Stomach smooth muscle (tissue), 2 donors: ENCODE data around the gene IL3RA.

Source experiments
- H3K27ac ChIP-seq: one replicate; pipeline ENCODE4 v1.7.0; 2013; ENCODE audit warnings: mild to moderate bottlenecking, low read length, inconsistent platforms
- H3K27me3 ChIP-seq, 2 donors: one replicate each; pipeline ENCODE4 v1.7.0; 2013; ENCODE audit warnings: low read length in 2 of 2; ENCODE audit not compliant: insufficient read depth in 2 of 2, control insufficient read depth in 1 of 2
- H3K36me3 ChIP-seq, 2 donors: one replicate each; pipeline ENCODE4 v1.7.0; 2013; ENCODE audit warnings: low read length in 2 of 2; ENCODE audit not compliant: control insufficient read depth in 2 of 2, insufficient read depth in 2 of 2
- H3K4me1 ChIP-seq: one replicate; pipeline ENCODE4 v1.7.0; 2013; ENCODE audit warnings: low read length; ENCODE audit not compliant: control insufficient read depth, insufficient read depth
- H3K4me3 ChIP-seq, 2 donors: one replicate each; pipeline ENCODE4 v1.7.0; 2013; ENCODE audit warnings: low read length in 2 of 2
- H3K9ac ChIP-seq, 2 donors: one replicate each; pipeline ENCODE4 v1.7.0; 2013; ENCODE audit warnings: low read length in 2 of 2, mild to moderate bottlenecking in 1 of 2
- H3K9me3 ChIP-seq, 2 donors: one replicate each; pipeline ENCODE4 v1.7.0; 2013; ENCODE audit warnings: low read length in 2 of 2; ENCODE audit not compliant: control insufficient read depth in 2 of 2
- donor health status: healthy.
- donor health status: Pancreatic carcinoma.

The IL3RA gene

DNA sequence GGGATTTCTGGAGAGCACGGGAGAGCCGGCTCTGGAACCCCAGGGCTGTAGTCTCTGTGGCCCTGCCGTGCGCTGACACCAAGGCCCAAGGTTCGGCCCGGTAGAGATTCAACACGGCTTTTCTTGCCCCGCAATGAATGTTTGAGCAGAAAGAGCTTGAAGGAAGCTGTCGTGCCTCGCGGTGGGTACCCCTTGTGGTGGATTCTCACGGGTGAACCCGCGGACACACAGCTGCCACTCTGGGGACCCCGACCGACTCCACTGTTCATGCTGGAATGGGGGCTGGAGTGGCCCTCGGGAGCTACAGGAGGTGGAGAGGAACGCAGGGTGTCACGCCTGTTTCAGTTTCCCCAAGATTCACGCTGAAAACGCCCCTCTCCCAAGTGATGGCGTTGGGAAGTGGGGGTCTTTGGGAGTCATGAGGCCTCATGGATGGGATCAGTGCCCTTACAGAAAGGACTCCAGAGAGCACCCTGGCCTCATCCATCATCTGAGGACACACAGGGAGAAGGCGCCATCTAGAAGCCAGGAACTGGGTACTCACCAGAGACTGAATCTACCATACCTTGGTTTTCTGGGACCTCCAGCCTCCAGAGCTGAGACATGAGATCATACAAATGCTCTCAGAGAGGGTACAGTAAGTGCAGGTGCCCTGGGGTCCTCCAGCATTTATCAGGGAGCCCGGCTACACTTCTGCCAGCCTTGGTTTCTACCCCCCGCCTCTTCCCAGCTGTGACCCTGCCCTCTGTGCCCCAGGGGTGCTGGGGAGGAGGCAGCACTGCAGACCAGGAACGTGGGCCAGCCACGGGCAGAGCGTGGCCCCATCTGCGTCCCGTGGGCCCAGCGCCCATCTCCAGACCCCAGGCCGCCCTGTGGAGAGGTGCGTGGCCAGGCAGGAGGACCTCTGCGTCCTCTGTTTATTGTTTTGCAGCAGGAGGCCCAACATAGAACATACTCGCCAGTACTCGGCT is 49.0 kb downstream of the IL3RA start:
- Histone ChIP-seq H3K9ac (no peak overlapping the region), H3K4me1 (peaks cover 27% of the 10 kb centered on the region), H3K4me3 (no peak overlapping the region), H3K36me3 (peaks cover 55 to 63% of the 10 kb centered on the region in 2 donors), H3K27ac (no peak overlapping the region), H3K9me3 (no peaks in the 10 kb centered on the region), H3K27me3 (no peaks in the 10 kb centered on the region)

GRCh38 chrX:1386338-1387127 is 49.9 kb downstream of the IL3RA start:
- Histone ChIP-seq H3K36me3 (peaks cover 55 to 68% of the 10 kb centered on the region in 2 donors), H3K9ac (no peak overlapping the region), H3K27ac (no peak overlapping the region), H3K4me1 (peaks cover 34% of the 10 kb centered on the region), H3K27me3 (no peaks in the 10 kb centered on the region), H3K9me3 (no peaks in the 10 kb centered on the region), H3K4me3 (no peak overlapping the region)

- Histone ChIP-seq H3K9ac (no peak overlapping the region), H3K9me3 (no peaks in the 10 kb centered on the region), H3K4me1 (peaks cover 35% of the 10 kb centered on the region), H3K27ac (no peak overlapping the region), H3K27me3 (no peaks in the 10 kb centered on the region), H3K4me3 (no peak overlapping the region), H3K36me3 (peaks cover 55 to 68% of the 10 kb centered on the region in 2 donors)
These were observed 50.7 kb downstream of the IL3RA start for GRCh38 chrX:1387141-1387776.

DNA sequence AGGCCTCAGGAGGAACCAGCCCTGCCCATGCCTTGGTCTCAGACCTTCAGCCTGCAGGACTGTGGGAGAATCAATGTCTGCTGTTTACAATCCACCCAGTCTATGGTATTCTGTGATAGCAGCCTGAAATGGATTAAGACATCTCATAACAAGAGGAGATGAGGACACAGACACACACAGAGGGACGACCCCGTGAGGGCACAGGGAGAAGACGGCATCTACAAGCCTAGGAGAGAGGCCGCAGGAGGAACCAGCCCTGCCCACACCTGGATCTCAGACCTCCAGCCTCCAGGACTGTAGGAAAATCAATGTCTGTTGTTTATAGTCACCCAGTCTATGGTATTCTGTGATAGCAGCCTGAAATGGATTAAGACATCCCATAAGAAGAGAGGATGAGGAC is 52.1 kb downstream of the IL3RA start:
- no peak overlapping the region for H3K9ac ChIP-seq

GRCh38 chrX:1389181-1389992 is 52.8 kb downstream of the IL3RA start:
- Histone ChIP-seq H3K36me3 (peaks cover 55 to 63% of the 10 kb centered on the region in 2 donors), H3K9me3 (no peaks in the 10 kb centered on the region), H3K9ac (no peak overlapping the region), H3K27me3 (no peaks in the 10 kb centered on the region), H3K27ac (no peak overlapping the region), H3K4me3 (peak overlapping the region; percentile 15 to 25), H3K4me1 (peaks cover 40% of the 10 kb centered on the region)

More for the DNA sequence above, 52.1 kb downstream of the IL3RA start:
- Histone ChIP-seq H3K27me3 (no peaks in the 10 kb centered on the region), H3K9me3 (no peaks in the 10 kb centered on the region), H3K4me1 (peaks cover 36% of the 10 kb centered on the region), H3K4me3 (peak overlapping the region; percentile 15 to 25), H3K36me3 (peaks cover 55 to 63% of the 10 kb centered on the region in 2 donors), H3K27ac (no peak overlapping the region)

DNA sequence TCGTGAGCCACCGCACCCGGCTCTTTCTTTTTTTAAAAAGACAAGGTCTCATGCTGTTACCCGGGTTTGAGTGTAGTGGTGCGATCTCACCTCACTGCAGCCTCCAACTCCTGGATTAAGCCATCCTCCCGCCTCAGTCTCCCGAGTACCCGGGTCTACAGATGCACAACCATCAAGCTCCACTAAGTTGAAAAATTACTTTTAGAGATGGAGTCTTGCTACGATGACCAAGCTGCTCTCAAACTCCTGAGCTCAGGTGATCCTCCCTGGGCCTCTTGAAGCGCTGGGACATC is 53.4 kb downstream of the IL3RA start:
- peaks cover 40% of the 10 kb centered on the region for H3K4me1 ChIP-seq
- no peaks in the 10 kb centered on the region for H3K9me3 ChIP-seq
- H3K27ac ChIP-seq, result no peak overlapping the region
- H3K36me3 ChIP-seq, result peaks cover 52 to 61% of the 10 kb centered on the region in 2 donors
- H3K9ac ChIP-seq, result no peak overlapping the region
- peak overlapping the region in 1 of 2 donors; percentile 100 for H3K4me3 ChIP-seq
- no peaks in the 10 kb centered on the region for H3K27me3 ChIP-seq

DNA sequence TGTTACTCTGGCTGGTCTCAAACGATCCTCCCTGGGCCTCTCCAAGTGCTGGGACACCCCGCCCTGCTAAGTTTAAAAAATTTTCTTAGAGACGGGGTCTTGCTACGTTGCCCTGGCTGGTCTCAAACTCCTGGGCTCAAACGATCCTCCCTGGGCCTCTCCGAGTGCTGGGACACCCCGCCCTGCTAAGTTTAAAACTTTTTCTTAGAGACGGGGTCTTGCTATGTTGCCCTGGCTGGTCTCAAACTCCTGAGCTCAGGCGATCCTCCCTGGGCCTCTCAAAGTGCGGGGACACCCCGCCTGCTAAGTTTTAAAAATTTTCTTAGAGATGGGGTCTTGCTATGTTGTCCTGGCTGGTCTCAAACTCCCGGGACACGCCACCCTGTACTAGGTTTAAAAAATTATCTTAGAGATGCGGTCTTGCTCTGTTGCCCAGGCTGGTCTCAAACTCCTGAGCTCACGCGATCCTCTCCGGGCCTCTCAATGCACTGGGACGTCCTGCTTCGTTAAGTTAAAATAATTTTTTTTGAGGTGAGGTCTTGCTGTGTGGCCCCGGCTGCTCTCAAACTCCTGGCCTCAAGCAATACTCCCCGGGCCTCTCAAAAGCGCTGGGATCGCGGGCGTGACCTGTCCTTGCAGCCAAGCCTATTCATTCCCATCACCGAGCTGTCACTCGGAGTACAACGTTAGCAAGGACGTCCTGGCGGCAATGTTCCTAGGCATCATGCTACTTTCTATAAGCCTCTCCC is 54.2 kb downstream of the IL3RA start:
- Histone ChIP-seq H3K4me1 (peaks cover 42% of the 10 kb centered on the region), H3K27me3 (no peaks in the 10 kb centered on the region), H3K36me3 (peaks cover 46 to 53% of the 10 kb centered on the region in 2 donors), H3K9ac (peak overlapping the region; percentile 84 to 99), H3K4me3 (peak overlapping the region; percentile 100), H3K9me3 (no peaks in the 10 kb centered on the region), H3K27ac (peak overlapping the region; percentile 97)

GRCh38 chrX:1391370-1391706 is 54.8 kb downstream of the IL3RA start:
- Histone ChIP-seq H3K27me3 (no peaks in the 10 kb centered on the region), H3K4me3 (peak overlapping the region; percentile 100), H3K4me1 (peaks cover 42% of the 10 kb centered on the region), H3K36me3 (peaks cover 42 to 50% of the 10 kb centered on the region in 2 donors), H3K27ac (peak overlapping the region; percentile 97), H3K9ac (peak overlapping the region; percentile 84 to 99), H3K9me3 (no peaks in the 10 kb centered on the region)

DNA sequence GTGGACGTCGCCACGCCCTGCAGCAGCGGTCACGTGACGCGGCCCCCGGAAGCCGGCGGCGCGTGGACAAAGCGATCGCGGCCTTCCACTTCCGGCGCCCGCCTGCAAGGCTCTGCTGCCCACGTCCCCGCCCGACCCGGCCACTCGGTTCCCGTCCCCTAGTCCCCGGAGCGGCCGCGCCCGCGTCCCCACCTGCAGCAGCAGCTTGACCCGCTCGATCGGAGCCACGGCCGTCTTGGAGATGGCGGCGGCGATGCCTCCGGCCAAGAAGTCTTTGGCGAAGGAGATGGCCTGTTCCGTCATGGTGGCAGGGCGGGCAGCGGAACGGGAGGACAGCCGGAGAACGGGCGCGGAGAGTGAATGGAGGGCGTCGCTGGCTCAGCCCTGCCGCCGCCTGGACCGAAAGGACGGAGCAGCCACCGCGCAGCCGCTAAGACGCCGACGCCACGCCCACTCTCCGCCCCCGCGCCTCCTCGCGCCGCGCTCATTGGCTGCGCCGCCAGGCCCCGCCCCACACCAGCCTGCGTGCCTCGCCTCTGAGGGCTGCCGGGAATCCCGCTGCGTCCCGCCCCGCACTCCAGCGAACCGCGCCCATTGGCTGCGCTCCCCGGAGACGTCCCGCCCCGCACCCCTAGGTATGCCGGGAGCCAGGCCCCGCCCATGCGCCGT is 55.3 kb downstream of the IL3RA start, which contains the start of gene SLC25A6:
Gene SLC25A6, minus strand, starts transcription at position 407 of the 669 bp plus-strand sequence. Its CDS starts 104 bp downstream, at position 303.
- Histone ChIP-seq H3K27me3 (no peaks in the 10 kb centered on the region), H3K27ac (peak within 1 kb of the TSS; percentile 97), H3K9me3 (no peaks in the 10 kb centered on the region), H3K4me1 (peaks cover 42% of the 10 kb centered on the region), H3K4me3 (peak within 1 kb of the TSS; percentile 100), H3K36me3 (peaks cover 37 to 45% of the 10 kb centered on the region in 2 donors), H3K9ac (peak within 1 kb of the TSS; percentile 97 to 99)
